Activated CD4-positive, alpha-beta T cell treated with anti-CD3 and anti-CD28 coated beads, Interleukin-2, amount 50 U/mL, for 16 hours (primary cell): Measurements from ENCODE around the gene VAMP7.
"Not testable (repeated sequence)": the region's sequence is repeated elsewhere in the genome, so short reads cannot be mapped to it uniquely, and the experiment has no call there.

Experiments used
- DNase-seq: peaks from one replicate; pipeline ENCODE4 v3.0.0-alpha.2; 2020

Gene VAMP7

GRCh38 chrX:155923200-155923599 lies 42.1 kb downstream of the VAMP7 start:
- no peak for DNase-seq

- not testable (repeated sequence) for DNase-seq
Observed at GRCh38 chrX:155930852-155931618, 49.9 kb downstream of the VAMP7 start.

- no peak for DNase-seq
Observed at GRCh38 chrX:155938132-155938531, 57.0 kb downstream of the VAMP7 start.

- no peak for DNase-seq
Observed at GRCh38 chrX:155949098-155949497, 68.0 kb downstream of the VAMP7 start.

GRCh38 chrX:155951237-155951789 lies 70.2 kb downstream of the VAMP7 start:
- DNase-seq: no peak

GRCh38 chrX:155953055-155953454 lies 71.9 kb downstream of the VAMP7 start:
- no peak for DNase-seq

- no peak for DNase-seq
Observed at GRCh38 chrX:155954793-155955192, 73.6 kb downstream of the VAMP7 start.

GRCh38 chrX:155956099-155956498 lies 75.0 kb downstream of the VAMP7 start:
- DNase-seq: no peak

- no peak for DNase-seq
Observed at GRCh38 chrX:155956649-155957048, 75.5 kb downstream of the VAMP7 start.

- DNase-seq: no peak
Observed at GRCh38 chrX:155957843-155958242, 76.7 kb downstream of the VAMP7 start.

GRCh38 chrX:155959018-155959587 lies 78.0 kb downstream of the VAMP7 start:
- no peak for DNase-seq

- DNase-seq: no peak
Observed at GRCh38 chrX:155962906-155963305, 81.8 kb downstream of the VAMP7 start.

GRCh38 chrX:155966876-155967275 lies 85.7 kb downstream of the VAMP7 start:
- DNase-seq: peak; percentile 33

GRCh38 chrX:155967653-155968325 lies 86.6 kb downstream of the VAMP7 start:
- no peak for DNase-seq

GRCh38 chrX:155968326-155968661 lies 87.1 kb downstream of the VAMP7 start:
- DNase-seq: no peak

GRCh38 chrX:155968791-155969190 lies 87.6 kb downstream of the VAMP7 start:
- DNase-seq: no peak

GRCh38 chrX:155971658-155972057 lies 90.5 kb downstream of the VAMP7 start:
- DNase-seq: not testable (repeated sequence)

GRCh38 chrX:155972241-155972640 lies 91.1 kb downstream of the VAMP7 start:
- DNase-seq: not testable (repeated sequence)

GRCh38 chrX:155983326-155983725 lies 102.2 kb downstream of the VAMP7 start:
- DNase-seq: no peak

- DNase-seq: no peak
Observed at GRCh38 chrX:155985208-155985607, 104.1 kb downstream of the VAMP7 start.

- DNase-seq: not testable (repeated sequence)
Observed at GRCh38 chrX:155986995-155987394, 105.8 kb downstream of the VAMP7 start.

- no peak for DNase-seq
Observed at GRCh38 chrX:155988859-155989258, 107.7 kb downstream of the VAMP7 start.
